HG03469 (cell line): ENCODE measurements around the gene SUPV3L1.
"Not testable (repeated sequence)": the region's sequence is repeated elsewhere in the genome, so short reads cannot be mapped to it uniquely, and the experiment has no call there.

ENCODE experiments used
- ATAC-seq: cut with Tn5 transposase; IDR thresholded peaks from one replicate; pipeline ENCODE4 v1.9.1; 2021; ENCODE audit warnings: mild to moderate bottlenecking, moderate library complexity, moderate number of reproducible peaks; ENCODE audit not compliant: unreplicated experiment

The SUPV3L1 gene

DNA sequence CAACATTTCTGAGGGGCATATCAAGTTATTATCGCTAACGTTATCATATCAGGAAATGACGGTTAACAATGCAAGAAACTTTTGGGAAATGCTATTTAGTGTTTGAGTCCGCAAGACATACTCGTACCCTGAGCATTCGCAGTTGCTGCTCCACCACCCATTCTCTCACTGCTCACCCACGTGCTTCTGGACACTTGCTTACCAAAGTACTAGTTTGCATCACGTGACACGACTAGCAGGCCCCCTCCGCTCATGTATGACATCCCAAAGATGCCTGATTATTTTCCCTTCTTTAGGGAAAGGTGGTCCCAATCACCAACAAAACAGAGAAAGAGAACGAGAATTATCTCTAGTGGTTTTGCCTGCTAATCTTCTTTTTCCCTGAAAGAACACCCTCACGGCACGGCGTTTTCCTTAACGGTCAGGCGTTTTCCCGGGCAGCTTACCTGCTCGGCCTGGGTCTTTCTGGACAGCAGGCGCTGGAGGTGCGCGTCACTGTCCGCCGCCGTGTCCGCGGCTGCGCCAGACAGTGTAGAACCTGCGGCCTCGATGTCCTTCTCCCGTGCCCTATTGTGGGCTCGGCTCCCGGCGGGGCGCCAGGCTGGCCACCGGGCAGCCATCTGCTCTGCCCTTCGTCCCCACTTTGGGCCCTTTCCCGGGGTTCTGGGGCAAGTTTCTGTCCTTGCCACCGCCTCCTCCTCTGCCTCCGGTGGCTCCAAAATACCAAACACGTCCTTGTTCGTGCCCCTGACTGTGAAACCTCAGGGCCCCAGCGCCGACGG lies at the start of gene SUPV3L1:
Gene SUPV3L1, plus strand, starts transcription at position 492 of the 782 bp plus-strand sequence. Its CDS starts 58 bp downstream, at position 550.
- ATAC-seq, result peak; percentile 68

DNA sequence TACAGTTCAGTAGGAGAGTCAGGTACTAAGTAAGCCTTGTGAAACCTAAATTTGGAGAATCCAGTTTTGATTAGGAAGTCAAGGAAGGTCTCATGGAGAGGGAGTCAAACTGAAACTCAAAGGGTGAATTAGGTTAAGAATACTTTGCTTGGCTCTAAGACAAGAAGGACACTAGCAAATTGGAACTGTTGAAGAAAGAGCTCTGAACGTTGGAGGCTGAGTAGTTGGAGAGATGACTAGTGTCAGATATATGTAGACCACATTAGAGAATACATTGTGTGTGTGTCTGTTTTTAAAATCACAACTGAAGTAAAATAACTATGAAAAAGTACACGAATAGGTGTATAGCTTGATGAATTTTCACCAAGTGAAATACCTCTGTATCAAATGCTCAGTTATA lies 49.8 kb upstream of the SUPV3L1 start:
- no peak for ATAC-seq

DNA sequence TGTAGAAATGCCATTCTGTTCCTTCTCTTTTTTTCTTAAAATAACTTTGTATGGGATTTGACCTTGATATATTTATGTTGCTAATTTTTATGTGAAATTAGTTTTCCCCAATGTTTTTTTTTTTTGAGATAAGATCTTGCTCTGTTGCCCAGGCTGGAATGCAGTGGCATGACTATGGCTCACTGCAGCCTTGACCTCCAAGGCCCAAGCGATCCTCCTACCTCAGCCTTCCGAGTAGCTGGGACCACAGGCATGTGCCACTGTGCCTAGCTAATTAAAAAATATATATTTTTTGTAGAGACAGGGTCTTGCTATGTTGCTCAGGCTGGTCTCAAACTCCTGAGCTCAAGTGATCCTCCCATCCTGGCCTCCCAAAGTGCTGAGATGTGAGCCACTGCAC lies 40.1 kb upstream of the SUPV3L1 start:
- no peak for ATAC-seq

DNA sequence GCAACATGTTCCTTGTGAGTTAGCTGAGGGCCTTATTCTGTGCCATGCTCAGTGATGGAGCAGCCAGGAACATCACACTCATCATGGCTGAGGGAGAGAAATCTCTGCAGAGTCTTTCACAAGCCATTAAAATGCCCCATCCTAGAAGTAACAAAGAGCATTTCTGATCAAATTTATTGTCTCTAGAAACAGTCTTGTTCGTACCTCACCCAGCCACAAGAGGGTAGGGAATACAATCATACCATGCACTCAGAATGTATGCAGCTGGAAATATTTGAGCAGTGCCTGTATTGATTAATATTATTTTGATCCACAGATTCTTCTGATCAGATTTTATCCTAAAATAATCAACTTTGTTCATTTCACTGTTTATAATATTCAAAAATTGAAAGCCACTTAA lies 38.7 kb upstream of the SUPV3L1 start:
- no peak for ATAC-seq

DNA sequence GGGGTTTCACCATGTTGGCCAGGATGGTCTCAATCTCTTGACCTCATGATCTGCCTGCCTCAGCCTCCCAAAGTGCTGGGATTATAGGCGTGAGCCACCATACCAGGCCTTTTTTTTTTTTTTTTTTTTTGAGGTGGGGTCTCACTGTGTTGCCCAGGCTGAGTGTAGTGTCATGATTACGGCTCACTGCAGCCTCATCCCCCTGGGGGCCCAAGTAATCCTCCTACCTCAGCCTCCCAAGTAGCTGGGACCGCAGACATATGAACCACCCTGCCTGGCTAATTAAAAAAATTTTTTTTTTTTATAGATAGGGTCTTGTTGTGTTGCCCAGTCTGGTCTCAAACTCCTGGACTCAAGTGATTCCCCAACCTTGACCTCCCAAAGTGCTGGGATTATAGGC lies 38.0 kb upstream of the SUPV3L1 start:
- ATAC-seq, result not testable (repeated sequence)

DNA sequence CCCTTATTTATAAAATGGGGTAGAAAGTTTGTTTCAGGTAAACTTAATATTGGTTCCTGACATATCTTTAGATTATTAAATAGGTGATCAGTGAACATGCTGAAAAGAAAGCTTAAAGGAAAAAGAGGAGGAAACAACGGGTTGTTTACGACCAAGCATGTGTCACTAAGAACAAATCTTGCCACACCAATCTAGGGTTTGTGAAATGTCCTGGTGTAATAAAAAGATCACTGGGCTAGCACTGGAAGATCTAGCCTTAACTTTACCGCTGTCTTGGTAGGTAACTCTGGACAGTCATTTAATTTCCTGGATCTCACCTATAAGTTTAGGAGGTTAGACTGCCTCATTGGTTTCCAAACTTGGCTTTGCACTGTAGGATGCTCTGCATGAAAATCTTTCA lies 37.1 kb upstream of the SUPV3L1 start:
- no peak for ATAC-seq

DNA sequence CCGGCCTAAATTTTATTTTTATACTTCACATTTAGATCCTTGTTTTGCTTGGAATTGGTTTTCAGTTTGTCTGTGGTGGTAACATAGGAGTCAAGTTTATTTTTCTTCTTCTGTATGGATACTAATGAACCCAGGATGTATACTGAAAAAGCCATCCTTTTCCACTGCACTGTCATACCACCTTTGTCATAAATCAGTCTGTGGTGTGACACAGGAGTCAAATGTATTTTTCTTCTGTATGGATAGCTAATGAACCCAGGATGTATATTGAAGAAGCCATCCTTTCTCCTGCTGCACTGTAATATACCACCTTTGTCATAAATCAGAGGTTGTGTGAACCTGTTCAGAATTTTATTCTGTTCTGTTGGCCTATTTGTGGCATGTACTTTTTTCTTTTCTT lies 34.7 kb upstream of the SUPV3L1 start:
- no peak for ATAC-seq

DNA sequence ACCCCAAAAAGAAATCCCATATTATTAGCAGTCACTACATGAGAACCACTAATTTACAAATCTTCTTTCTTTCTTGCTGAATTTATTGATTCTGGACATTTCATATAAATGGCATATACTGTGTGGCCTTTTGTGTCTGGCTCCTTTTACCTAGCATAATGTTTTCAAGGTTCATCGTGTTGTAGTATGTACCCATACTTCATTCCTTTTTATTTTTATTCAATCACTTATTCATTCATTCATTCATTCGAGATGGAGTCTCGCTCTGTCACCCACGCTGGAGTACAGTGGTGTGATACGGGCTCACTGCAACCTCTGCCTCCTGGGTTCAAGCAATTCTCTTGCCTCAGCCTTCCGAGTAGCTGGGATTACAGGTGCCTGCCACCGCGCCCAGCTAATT lies 34.2 kb upstream of the SUPV3L1 start:
- ATAC-seq, result no peak

DNA sequence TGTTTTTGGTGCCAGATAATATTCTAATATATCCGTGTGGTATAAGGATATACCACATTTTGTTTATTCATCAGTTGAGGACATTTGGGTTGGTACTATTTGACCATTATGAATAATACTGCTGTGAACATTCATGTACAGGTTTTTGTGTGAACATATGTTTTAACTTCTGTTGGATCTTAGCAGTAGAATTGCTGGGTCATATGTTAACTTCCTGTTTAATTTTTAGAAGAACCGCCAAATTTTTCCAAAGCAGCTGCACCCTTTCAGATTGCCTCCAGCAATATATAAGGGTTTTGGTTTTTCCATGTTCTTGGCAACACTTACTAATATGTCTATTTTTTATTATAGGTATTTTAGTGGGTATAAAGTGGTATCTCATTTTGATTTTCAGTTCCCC lies 33.3 kb upstream of the SUPV3L1 start:
- ATAC-seq, result no peak

DNA sequence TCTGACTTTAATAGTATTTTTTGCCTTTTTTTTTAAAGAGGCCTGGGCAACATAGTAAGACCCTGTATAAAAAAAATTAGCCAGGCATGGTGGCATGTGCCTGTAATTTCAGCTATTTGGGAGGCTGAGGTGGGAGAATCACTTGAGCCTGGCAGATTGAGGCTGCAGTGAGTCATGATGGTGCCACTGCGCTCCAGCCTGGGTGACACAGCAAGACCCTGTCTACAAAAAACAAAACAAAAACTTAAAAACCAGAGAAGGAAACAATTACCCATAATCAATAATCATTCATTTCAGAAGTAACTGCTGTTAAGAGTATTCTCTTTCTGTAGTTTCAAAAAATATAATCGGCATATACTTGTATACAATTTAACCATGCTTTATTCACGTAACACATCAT lies 28.1 kb upstream of the SUPV3L1 start:
- ATAC-seq, result no peak

DNA sequence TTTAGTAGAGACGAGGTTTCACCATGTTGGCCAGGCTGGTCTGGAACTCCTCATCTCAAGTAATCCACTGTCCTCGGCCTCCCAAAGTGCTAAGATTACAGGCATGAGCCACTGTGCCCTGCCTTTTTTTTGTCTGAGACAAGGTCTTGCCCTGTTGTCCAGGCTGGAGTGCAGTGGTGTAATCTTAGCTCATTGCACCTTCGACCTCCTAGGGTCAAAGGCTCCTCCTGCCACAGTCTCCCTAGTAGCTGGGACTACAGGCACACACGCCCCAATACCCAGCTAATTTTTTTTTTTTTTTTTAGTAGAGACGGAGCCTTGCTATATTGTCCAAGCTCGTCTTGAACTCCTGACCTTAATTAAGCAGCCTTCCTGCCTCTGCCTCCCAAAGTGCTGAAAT lies 26.8 kb upstream of the SUPV3L1 start:
- ATAC-seq, result no peak

DNA sequence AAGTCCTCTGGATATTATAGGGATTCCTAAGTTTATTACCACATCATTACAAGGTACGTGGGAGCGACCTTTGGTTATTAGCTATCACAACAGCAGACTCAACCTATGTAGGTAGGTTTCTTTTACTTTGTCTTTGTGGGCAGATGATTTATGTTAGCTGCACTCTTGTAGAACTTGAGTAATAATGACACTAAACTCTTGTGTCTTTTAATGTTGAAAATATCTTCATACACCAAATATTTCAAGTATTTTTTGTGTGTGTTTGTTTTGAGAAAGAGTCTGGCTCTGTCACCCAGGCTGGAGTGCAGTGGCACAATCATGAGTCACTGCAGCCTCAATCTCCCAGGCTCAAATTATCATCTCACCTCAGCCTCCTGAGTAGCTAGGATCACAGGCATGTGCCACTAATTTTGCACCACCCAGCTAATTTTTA lies 19.2 kb upstream of the SUPV3L1 start:
- ATAC-seq, result no peak

DNA sequence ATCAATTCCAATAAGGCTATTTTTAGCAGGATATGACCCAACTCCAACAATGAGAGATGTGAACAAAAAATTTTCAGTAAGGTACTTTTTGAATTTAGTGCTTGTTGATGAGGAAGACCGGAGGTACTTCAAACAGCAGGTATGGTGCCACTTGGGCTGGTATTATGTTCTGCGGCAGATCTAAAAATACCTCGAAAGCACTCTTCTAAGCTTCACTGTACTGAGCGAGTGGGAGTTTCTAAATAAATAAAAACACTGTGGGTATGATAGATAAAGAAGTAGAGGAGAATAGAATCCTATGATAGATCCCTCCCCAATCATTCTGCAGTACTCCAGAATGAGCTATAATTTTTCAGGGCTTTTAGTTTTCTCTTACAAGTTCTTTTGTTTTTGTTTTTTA lies 11.5 kb upstream of the SUPV3L1 start:
- no peak for ATAC-seq

DNA sequence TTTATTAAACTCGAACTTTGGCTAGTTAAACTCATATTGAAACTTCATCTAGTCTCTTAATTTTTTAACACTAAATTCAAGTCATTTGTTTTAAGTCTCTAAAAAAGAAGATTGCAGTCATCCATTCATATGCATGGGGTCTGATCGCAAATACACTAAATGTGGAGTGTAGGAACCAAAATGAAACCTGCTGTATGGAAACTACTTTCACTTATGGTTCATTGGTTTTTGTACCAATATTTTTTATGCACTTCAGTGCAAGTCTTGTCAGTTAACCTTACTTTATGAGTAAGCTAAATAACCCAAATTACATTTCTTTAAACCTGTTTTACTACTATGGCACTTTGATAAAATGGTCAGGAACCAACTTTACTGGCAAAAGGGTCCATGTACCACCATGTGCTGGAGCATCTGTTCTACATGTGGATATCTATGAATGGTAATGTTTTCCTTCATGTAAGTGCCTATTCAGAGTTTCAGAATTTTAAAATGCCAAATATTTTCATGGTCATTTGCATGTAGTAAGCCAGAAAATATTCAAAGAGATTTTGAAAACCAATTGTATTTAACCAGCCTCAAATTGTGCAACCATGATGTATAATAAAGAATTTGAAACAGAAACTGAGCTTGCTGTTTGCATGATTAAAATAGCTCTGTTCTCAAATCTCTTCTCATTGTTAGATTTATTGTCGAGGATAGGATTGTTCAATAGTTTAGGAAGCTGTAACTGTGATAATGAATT lies 7.6 kb upstream of the SUPV3L1 start:
- no peak for ATAC-seq

DNA sequence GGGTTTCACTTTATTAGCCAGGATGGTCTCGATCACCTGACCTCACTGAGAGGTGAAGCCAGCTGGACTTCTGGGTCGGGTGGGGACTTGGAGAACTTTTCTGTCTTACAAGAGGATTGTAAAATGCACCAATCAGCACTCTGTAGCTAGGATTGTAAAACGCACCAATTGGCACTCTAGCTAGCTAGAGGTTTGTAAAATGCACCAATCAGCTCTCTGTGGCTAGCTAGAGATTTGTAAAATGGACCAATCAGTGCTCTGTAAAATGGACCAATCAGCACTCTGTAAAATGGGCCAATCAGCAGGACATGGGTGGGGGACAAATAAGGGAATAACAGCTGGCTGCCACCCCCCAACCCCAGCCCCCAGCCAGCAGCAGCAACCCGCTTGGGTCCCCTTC lies 4.7 kb upstream of the SUPV3L1 start:
- ATAC-seq, result not testable (repeated sequence)

DNA sequence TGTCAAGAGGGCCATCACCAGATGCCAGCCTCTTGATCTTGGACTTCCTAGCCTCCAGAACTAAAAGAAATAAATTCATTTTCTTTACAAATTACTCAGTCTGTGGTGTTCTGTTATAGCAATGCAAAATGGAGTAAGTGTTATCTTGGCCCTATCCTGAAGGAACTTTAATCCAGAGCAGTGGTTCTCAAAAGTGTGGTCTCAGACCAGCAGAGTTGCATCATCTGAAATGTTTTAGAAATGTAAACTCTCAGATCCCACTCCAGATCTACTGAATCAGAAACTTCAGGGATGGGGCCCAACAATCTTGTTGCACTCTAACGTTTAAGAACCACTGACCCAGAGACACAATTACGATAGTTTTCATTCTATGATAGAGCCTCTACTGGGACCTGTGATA lies 3.2 kb upstream of the SUPV3L1 start:
- no peak for ATAC-seq

DNA sequence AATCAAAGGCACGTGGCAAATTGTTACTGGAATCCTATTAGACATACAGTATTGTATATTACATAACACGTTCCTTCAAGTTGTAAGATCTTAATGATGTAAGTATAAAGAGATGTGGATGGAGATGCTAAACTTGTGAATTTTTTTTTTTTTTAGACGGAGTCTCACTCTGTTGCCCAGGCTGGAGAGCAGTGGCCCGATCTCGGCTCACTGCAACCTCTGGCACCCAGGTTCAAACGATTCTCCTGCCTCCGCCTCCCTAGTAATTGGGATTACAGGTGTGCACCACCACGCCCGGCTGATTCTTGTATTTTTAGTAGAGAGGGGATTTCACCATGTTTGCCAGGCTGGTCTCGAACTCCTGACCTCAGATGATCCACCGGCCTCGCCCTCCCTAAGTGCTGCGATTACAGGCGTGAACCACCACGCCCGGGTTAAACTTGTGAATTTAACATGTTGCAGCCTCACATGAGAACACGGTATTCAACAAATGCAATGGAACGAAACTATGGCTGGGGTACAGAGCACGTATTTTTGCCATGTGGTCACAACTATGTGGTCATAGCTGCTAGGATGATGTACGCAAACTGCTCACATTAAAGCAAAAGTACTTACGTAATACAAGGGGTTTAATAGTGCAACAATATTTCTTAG lies 818 bp upstream of the SUPV3L1 start:
- ATAC-seq, result peak; percentile 11

DNA sequence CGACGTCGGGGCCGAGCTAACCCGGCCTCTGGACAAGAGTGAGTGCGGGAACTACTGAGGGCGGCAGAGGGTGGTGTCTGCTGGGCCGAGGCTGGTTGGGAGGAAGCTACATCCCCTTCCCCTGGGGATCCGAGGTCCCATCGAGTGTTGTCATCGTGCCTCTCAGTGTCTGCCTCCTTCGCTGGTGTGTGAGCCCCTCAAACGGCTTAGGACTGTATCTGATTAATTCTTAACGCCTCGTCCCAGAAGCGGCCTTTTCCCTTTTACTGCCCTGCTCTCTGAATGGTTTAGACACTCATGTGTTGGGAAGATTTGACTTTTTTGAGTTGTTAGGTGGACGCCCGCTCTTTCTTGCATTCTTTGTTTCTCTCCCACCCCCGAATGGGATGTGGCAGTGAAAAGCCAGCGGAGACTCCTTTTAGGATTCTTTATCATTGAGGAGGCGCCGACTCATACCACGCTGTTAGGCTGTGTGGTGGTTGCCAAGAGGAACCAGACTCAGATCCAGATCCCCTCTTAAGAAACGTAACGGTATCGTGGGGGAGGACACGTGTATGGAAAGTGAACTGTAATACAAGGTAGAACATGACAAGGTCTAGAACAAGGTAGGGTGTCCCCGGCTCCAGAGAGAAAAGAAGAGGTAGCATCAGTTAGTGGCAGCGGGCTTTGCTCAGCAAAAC lies 631 bp downstream of the SUPV3L1 start:
- ATAC-seq, result no peak

DNA sequence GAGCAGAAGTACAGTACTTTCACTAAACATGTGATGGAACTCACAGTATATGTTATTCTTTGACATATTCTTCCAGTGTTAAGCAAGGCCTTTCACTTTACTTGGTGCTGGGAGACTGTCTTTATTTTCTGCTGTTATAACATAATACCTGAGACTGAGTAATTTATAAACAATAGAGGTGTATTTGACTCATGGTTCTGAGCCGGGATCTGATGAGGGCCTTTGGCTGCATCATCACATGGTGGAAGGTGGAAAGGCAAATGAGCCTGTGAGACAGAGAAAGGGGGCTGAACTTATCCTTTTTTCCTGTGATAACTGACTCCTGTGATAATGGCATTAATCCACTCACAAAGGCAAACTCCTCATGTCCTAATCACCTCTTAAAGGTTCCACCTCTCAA lies 1.4 kb downstream of the SUPV3L1 start:
- ATAC-seq, result no peak

DNA sequence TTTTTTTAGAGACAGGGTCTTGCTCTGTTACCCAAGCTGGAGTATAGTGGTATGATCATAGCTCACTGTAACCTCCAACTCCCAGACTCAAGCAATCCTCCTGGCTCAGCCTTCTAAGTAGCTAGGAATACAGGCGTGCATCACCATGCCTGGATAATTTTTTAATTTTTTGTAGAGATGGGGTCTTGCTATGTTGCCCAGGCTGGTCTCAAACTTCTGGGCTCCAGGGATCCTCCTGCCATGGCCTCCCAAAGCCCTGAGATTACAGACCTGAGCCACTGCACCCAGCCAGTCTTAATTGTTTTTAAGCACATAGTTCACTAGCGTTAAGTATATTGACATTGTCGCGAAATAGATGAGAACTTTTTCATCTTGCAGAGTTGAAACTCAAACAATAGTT lies 2.0 kb downstream of the SUPV3L1 start:
- ATAC-seq, result no peak

DNA sequence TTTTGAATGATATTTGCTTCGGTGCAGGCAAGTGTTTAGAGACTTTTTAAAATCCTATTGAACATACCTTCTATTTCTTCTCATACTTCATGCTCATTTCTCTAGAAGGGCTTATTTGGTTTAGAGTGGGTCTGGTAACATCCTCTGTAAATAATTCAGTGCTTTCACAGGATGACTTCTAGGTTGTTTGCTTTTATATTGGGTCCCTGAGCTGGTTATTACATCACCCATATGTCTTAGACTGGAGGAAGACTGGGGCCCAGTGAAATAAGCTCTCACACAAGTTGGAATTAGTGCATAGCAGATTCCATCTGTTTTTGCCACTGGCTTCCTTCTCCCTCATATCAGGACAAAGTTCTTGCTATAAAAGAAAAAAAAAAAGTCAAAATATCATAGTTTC lies 6.5 kb downstream of the SUPV3L1 start:
- ATAC-seq, result no peak
